ENCODE results near the gene LGI4. TPM values are rescaled to one million over a fixed set of nuclear protein-coding genes. Genes with fewer than 3 reads are reported as not detected.
"Not testable (repeated sequence)": the region's sequence is repeated elsewhere in the genome, so short reads cannot be mapped to it uniquely, and the experiment has no call there.

LGI4 gene
- total and polyA plus RNA-seq, 2 donors (not counting 1 experiment from before 2014, with no cell fraction given), result 0.17 to 0.19 TPM

- DNase-seq (ENCODE audit: low read depth in 2 of 2), result no peak
- H3K36me3 ChIP-seq (ENCODE audit: control insufficient read depth, insufficient read depth, low read length), result no peaks in the 10 kb centered on the region
- no peaks in the 10 kb centered on the region for H3K9me3 ChIP-seq (ENCODE audit: control insufficient read depth, insufficient read depth, low read depth, low read length)
Measured at GRCh38 chr19:35104361-35104760, 30.5 kb downstream of the LGI4 start.

GRCh38 chr19:35103614-35104013, 31.2 kb downstream of the LGI4 start:
- not testable (repeated sequence) for H3K4me2 ChIP-seq (ENCODE audit: extremely low read depth, insufficient read depth, low read length); H3K9ac ChIP-seq (ENCODE audit: insufficient read depth, low read length); H3K4me3 ChIP-seq (replicated peaks in 1 of 4; ENCODE audit: control extremely low read depth in 1 of 4, insufficient read depth in 1 of 4, low read depth in 3 of 4, low read length in 4 of 4); H2AFZ ChIP-seq (ENCODE audit: low read length); H3K9me3 ChIP-seq (ENCODE audit: control insufficient read depth, insufficient read depth, low read depth, low read length); H3K4me1 ChIP-seq (ENCODE audit: control insufficient read depth, extremely low read depth, insufficient read depth, low read length); H3K27ac ChIP-seq (ENCODE audit: insufficient read depth, low read length); DNase-seq (ENCODE audit: low read depth in 2 of 2); H3K27me3 ChIP-seq (ENCODE audit: control insufficient read depth, insufficient read depth, low read length); H4K20me1 ChIP-seq (ENCODE audit: control insufficient read depth, extremely low read depth, insufficient read depth, low read length); H3K36me3 ChIP-seq (ENCODE audit: control insufficient read depth, insufficient read depth, low read length); H3K79me2 ChIP-seq (ENCODE audit: control insufficient read depth, insufficient read depth, low read length)

More at GRCh38 chr19:35104361-35104760, 30.5 kb downstream of the LGI4 start:
- H3K4me1 ChIP-seq (ENCODE audit: control insufficient read depth, extremely low read depth, insufficient read depth, low read length), result no peaks in the 10 kb centered on the region
- H3K9ac ChIP-seq (ENCODE audit: insufficient read depth, low read length), result no peak overlapping the region
- H4K20me1 ChIP-seq (ENCODE audit: control insufficient read depth, extremely low read depth, insufficient read depth, low read length), result no peaks in the 10 kb centered on the region
- no peaks in the 10 kb centered on the region for H3K79me2 ChIP-seq (ENCODE audit: control insufficient read depth, insufficient read depth, low read length)
- no peak overlapping the region for H3K4me2 ChIP-seq (ENCODE audit: extremely low read depth, insufficient read depth, low read length)
- H3K4me3 ChIP-seq (replicated peaks in 1 of 4; ENCODE audit: control extremely low read depth in 1 of 4, insufficient read depth in 1 of 4, low read depth in 3 of 4, low read length in 4 of 4), result no peak overlapping the region
- TF ChIP-seq EZH2 (IDR thresholded peaks at IDR 0.05; ENCODE audit: low read length, missing control alignments), result no peak
- no peak for TF ChIP-seq CTCF (conservative IDR thresholded peaks at IDR 0.05 in 1 of 2, IDR thresholded peaks at IDR 0.05 in 1 of 2; ENCODE audit: low read depth in 1 of 2, low read length in 2 of 2)
- no peak overlapping the region for H3K27ac ChIP-seq (ENCODE audit: insufficient read depth, low read length)
- no peaks in the 10 kb centered on the region for H3K27me3 ChIP-seq (ENCODE audit: control insufficient read depth, insufficient read depth, low read length)
- H2AFZ ChIP-seq (ENCODE audit: low read length), result no peak overlapping the region

- not testable (repeated sequence) for H3K4me3 ChIP-seq (replicated peaks in 1 of 4; ENCODE audit: control extremely low read depth in 1 of 4, insufficient read depth in 1 of 4, low read depth in 3 of 4, low read length in 4 of 4); DNase-seq (ENCODE audit: low read depth in 2 of 2); H4K20me1 ChIP-seq (ENCODE audit: control insufficient read depth, extremely low read depth, insufficient read depth, low read length); H2AFZ ChIP-seq (ENCODE audit: low read length); H3K4me2 ChIP-seq (ENCODE audit: extremely low read depth, insufficient read depth, low read length); H3K4me1 ChIP-seq (ENCODE audit: control insufficient read depth, extremely low read depth, insufficient read depth, low read length); H3K79me2 ChIP-seq (ENCODE audit: control insufficient read depth, insufficient read depth, low read length); H3K9me3 ChIP-seq (ENCODE audit: control insufficient read depth, insufficient read depth, low read depth, low read length); H3K36me3 ChIP-seq (ENCODE audit: control insufficient read depth, insufficient read depth, low read length); H3K27ac ChIP-seq (ENCODE audit: insufficient read depth, low read length); H3K9ac ChIP-seq (ENCODE audit: insufficient read depth, low read length); H3K27me3 ChIP-seq (ENCODE audit: control insufficient read depth, insufficient read depth, low read length)
Measured at GRCh38 chr19:35101949-35102348, 32.9 kb downstream of the LGI4 start.

- H3K9ac ChIP-seq (ENCODE audit: insufficient read depth, low read length), result no peak overlapping the region
- no peak overlapping the region for H3K4me2 ChIP-seq (ENCODE audit: extremely low read depth, insufficient read depth, low read length)
- no peaks in the 10 kb centered on the region for H3K9me3 ChIP-seq (ENCODE audit: control insufficient read depth, insufficient read depth, low read depth, low read length)
- no peak for DNase-seq (ENCODE audit: low read depth in 2 of 2)
- no peak overlapping the region for H3K4me3 ChIP-seq (replicated peaks in 1 of 4; ENCODE audit: control extremely low read depth in 1 of 4, insufficient read depth in 1 of 4, low read depth in 3 of 4, low read length in 4 of 4)
- no peak overlapping the region for H2AFZ ChIP-seq (ENCODE audit: low read length)
- H3K27ac ChIP-seq (ENCODE audit: insufficient read depth, low read length), result no peak overlapping the region
- H3K4me1 ChIP-seq (ENCODE audit: control insufficient read depth, extremely low read depth, insufficient read depth, low read length), result no peaks in the 10 kb centered on the region
- no peaks in the 10 kb centered on the region for H4K20me1 ChIP-seq (ENCODE audit: control insufficient read depth, extremely low read depth, insufficient read depth, low read length)
- H3K27me3 ChIP-seq (ENCODE audit: control insufficient read depth, insufficient read depth, low read length), result no peaks in the 10 kb centered on the region
- no peaks in the 10 kb centered on the region for H3K79me2 ChIP-seq (ENCODE audit: control insufficient read depth, insufficient read depth, low read length)
- H3K36me3 ChIP-seq (ENCODE audit: control insufficient read depth, insufficient read depth, low read length), result no peaks in the 10 kb centered on the region
- no peak for TF ChIP-seq CTCF (conservative IDR thresholded peaks at IDR 0.05 in 1 of 2, IDR thresholded peaks at IDR 0.05 in 1 of 2; ENCODE audit: low read depth in 1 of 2, low read length in 2 of 2)
- no peak for TF ChIP-seq EZH2 (IDR thresholded peaks at IDR 0.05; ENCODE audit: low read length, missing control alignments)
Measured at GRCh38 chr19:35100588-35101533, 34.0 kb downstream of the LGI4 start.
